ENCODE results near the gene TRPT1.

GRCh38 chr11:64192434-64192833 lies 33.6 kb downstream of the TRPT1 start:
- TF ChIP-seq CTCF (IDR thresholded peaks at IDR 0.05) (no peak), REST (IDR thresholded peaks at IDR 0.05; ENCODE audit: insufficient read depth in 1 of 2, low read depth in 2 of 2, low read length in 1 of 2) (no peak), TCF7L2 (IDR thresholded peaks at IDR 0.05; ENCODE audit: low read depth, low read length) (no peak), POLR2AphosphoS5 (IDR thresholded peaks at IDR 0.05; ENCODE audit: low read depth, low read length) (no peak)

All from Panc1 (cell line).